Lower lobe of right lung (tissue), 2 donors: ENCODE measurements around the gene LCOR. TPM values are rescaled to one million over a fixed set of nuclear protein-coding genes. Genes with fewer than 3 reads are reported as not detected.

ENCODE experiments used
- ATAC-seq, 2 donors: fragments of 200-7000 bp; cut with Tn5 transposase; one replicate each; pipeline ENCODE4 v1.9.1; 2020 to 2022; ENCODE audit warnings: mild to moderate bottlenecking in 2 of 2, moderate library complexity in 2 of 2
- DNase-seq: peaks from one replicate; pipeline ENCODE4 v3.0.0-alpha.2; 2020
- H3K27ac ChIP-seq: fragments of 200-600 bp; one replicate; pipeline ENCODE4 v1.8.0; 2022
- H3K27me3 ChIP-seq: fragments of 200-600 bp; one replicate; pipeline ENCODE4 v1.8.0; 2022; ENCODE audit warnings: low read depth
- H3K36me3 ChIP-seq: fragments of 200-600 bp; one replicate; pipeline ENCODE4 v1.8.0; 2022; ENCODE audit warnings: mild to moderate bottlenecking
- H3K4me1 ChIP-seq: fragments of 200-600 bp; one replicate; pipeline ENCODE4 v1.8.0; 2022
- H3K4me3 ChIP-seq: fragments of 200-600 bp; one replicate; pipeline ENCODE4 v1.8.0; 2022; ENCODE audit warnings: mild to moderate bottlenecking
- H3K9me3 ChIP-seq: fragments of 200-600 bp; one replicate; pipeline ENCODE4 v1.8.0; 2022
- intact Hi-C: fragments of 100-400 bp; cut with DNase I; formaldehyde crosslinking; loops from one replicate; pipeline ENCODE4 v1.11.0; 2022
- total RNA-seq: library from RNA; stranded (reverse); fragmentation: NEBNext Ultra II Directional; extraction: Animal tissue kit (Norgen Biotek cat#: 25700); gene quantifications from one replicate; pipeline ENCODE4 v1.2.1, GENCODE V29; 2021
- TF ChIP-seq, protein P1 (sequence below): fragments of 200-600 bp; IDR thresholded peaks from one replicate; pipeline ENCODE4 v1.8.0; 2022; ENCODE audit warnings: antibody characterized with exemption, mild to moderate bottlenecking
- donor health status: DM: no; HTN: yes; CAD: no; lungs with severe emphysema.

The LCOR gene
- total RNA-seq, 1 donor from 2014 or later, result 34.7 TPM

DNA sequence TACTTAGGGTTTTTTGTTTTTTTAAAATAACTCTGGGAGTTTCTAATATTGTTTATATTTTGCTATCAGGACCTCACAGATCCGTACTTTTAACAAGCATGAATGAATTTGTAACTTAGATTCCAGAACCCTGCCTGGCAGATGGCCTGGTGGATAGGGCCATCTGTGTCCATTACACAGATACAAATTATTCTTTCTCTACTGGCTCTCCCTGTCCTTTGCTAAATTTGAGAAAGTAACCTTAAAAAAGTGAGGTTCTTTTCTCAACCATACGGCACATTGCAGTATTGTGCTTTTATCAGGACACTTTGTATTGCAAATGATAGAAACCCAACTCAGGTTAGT lies 26.6 kb downstream of the LCOR start:
- Histone ChIP-seq H3K27me3 (no peaks in the 10 kb centered on the region), H3K4me1 (peaks cover 21% of the 10 kb centered on the region), H3K9me3 (no peaks in the 10 kb centered on the region), H3K27ac (no peak overlapping the region), H3K4me3 (no peak overlapping the region), H3K36me3 (peaks cover 14% of the 10 kb centered on the region)
- TF ChIP-seq, protein P1, sequence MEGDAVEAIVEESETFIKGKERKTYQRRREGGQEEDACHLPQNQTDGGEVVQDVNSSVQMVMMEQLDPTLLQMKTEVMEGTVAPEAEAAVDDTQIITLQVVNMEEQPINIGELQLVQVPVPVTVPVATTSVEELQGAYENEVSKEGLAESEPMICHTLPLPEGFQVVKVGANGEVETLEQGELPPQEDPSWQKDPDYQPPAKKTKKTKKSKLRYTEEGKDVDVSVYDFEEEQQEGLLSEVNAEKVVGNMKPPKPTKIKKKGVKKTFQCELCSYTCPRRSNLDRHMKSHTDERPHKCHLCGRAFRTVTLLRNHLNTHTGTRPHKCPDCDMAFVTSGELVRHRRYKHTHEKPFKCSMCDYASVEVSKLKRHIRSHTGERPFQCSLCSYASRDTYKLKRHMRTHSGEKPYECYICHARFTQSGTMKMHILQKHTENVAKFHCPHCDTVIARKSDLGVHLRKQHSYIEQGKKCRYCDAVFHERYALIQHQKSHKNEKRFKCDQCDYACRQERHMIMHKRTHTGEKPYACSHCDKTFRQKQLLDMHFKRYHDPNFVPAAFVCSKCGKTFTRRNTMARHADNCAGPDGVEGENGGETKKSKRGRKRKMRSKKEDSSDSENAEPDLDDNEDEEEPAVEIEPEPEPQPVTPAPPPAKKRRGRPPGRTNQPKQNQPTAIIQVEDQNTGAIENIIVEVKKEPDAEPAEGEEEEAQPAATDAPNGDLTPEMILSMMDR, result no peak
- no peak for DNase-seq
- intact Hi-C loops, result no loop called here
- no peak for ATAC-seq

DNA sequence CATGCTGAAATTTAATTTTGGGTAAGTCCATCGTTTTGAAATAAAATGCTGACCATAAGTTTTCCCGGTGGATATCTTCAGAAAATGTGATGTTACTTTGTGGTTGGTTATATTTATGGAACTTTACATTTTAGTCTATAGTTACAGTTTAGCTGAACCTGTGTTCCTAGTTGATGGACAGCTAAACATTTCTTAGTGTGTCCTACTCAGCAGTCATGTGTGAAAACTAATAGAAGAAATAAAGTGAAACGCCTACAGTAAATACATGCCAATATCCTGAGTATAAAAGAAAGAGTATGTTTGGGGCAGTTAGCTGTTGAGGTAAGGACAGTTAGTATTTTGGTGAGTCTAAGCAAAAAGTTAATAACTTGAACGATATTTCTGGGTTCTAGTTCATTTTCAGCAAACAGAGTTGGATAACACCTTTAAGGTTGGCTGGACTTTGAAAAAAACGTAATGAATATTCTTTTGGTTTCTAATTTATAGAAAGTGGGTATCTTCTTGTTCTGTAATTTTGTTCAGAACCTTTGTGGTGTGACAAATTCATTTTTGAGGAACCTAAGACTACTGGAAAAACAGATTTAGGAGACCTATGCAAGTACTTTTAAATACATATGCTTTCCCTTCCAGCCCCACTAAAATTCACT lies 28.7 kb downstream of the LCOR start:
- intact Hi-C loops, result no loop called here
- Histone ChIP-seq H3K9me3 (no peaks in the 10 kb centered on the region), H3K27ac (no peak overlapping the region), H3K4me3 (no peak overlapping the region), H3K4me1 (peaks cover 36% of the 10 kb centered on the region), H3K36me3 (peaks cover 14% of the 10 kb centered on the region), H3K27me3 (no peaks in the 10 kb centered on the region)
- TF ChIP-seq, protein P1, result no peak
- DNase-seq (no peak), ATAC-seq (no peak)

DNA sequence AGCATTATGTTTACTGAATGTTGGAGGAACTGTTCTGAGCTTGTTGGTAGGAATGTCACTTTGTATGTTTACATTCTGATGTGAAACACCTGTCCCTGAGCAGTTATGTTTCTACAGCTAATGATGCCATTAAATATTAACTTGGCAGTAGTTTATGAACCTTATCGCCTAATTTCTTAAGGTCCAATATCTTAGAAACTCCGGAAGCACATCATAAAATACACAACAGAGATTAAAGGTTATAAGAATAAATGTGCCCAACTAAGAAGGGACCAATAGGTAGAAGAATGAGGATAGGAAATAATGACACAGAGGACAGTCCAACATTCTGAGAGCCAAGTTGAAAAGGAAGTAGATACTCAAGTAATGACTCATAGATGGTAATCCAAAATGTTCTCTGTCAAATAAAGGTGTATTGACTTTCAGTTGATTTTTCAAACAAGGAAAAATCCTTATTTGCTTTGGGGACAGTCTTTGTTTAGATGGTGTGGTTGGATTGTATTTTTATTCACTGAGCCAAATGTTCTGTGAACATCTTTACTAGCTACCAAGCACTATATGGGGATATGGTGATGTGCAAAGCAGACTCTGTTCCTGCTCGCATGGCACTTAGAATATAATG lies 31.9 kb downstream of the LCOR start:
- Histone ChIP-seq H3K9me3 (no peaks in the 10 kb centered on the region), H3K4me3 (no peak overlapping the region), H3K4me1 (peaks cover 20% of the 10 kb centered on the region), H3K36me3 (peaks cover 14% of the 10 kb centered on the region), H3K27me3 (no peaks in the 10 kb centered on the region), H3K27ac (no peak overlapping the region)
- intact Hi-C loops, result no loop called here
- DNase-seq (no peak), ATAC-seq (peak; percentile 64 to 85)
- TF ChIP-seq, protein P1, result no peak

DNA sequence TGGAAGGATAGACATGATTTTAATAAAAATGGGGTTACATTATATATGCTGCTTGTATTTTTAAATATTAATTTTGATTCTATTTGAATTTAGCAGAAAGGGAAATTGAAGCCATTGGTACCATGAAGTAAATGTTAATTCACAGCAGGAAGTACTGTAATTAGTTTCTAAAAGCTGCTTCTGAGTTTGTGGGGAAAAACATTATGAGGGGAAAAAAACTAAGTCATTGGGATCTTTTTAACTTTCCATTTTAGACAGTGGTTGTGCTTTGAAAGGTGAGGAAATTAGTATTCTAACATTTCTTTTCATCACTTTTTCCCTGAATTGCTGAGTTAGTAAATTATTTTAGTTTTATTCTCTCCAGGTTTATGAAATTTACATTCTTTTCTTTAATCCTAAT lies 41.0 kb downstream of the LCOR start:
- no peaks in the 10 kb centered on the region for H3K9me3 ChIP-seq
- DNase-seq (no peak), ATAC-seq (no peak)
- H3K27me3 ChIP-seq, result no peaks in the 10 kb centered on the region
- no peak overlapping the region for H3K4me3 ChIP-seq
- TF ChIP-seq, protein P1, result no peak
- no peaks in the 10 kb centered on the region for H3K36me3 ChIP-seq
- no peak overlapping the region for H3K27ac ChIP-seq
- no peaks in the 10 kb centered on the region for H3K4me1 ChIP-seq
- intact Hi-C loops, result no loop called here

DNA sequence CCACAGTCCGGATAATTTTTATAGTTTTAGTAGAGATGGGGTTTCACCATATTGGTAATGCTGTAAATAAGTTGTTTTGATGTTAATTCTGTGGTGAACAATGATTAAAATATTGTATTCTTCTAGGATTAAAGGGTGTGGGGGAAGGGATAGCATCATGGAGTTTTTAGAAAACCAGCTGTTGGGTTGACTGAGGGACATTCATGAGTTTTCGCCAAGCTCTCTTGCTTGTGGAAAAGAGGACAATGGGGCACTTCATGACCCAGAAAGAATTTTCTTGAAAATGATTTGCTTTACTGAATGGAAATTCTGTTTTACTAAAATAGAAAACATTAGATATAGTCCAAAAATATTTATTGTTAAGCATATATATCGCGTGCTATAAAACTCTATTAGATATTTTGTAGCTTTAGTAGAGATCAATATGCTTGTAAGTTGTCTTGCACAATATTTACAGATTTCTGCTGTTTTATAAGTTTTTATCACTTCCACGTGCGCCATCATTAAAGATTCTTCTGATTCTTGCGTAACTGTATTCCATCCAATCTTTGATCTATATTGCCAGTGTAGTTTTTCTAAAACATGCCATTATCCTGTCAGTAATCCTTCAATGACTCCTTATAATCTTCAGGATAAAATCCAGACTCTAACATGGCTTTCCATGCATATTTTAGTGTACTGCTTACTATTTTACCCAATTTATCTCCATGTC lies 41.8 kb downstream of the LCOR start:
- no peaks in the 10 kb centered on the region for H3K4me1 ChIP-seq
- no peaks in the 10 kb centered on the region for H3K36me3 ChIP-seq
- no peaks in the 10 kb centered on the region for H3K9me3 ChIP-seq
- ATAC-seq, result no peak
- TF ChIP-seq, protein P1, result no peak
- no peak overlapping the region for H3K4me3 ChIP-seq
- no peak overlapping the region for H3K27ac ChIP-seq
- intact Hi-C loops, result no loop called here
- no peaks in the 10 kb centered on the region for H3K27me3 ChIP-seq
- no peak for DNase-seq
